Ovary (tissue), 9 donors: ENCODE data around the gene EPHA2. TPM values are rescaled to one million over a fixed set of nuclear protein-coding genes. Genes with fewer than 3 reads are reported as not detected.

Experiments
- DNase-seq, 5 donors: peaks; one replicate each; pipeline ENCODE4 v3.0.0-alpha.2; 2019 to 2020
- H3K27ac ChIP-seq, 2 donors: fragments of 200-600 bp; one replicate each; pipeline versions ENCODE4 v1.5.1 to v1.8.0; 2019 to 2022
- H3K27me3 ChIP-seq: fragments of 200-600 bp; one replicate; pipeline ENCODE4 v1.8.0; 2022
- H3K36me3 ChIP-seq: fragments of 200-600 bp; sonication (generic); one replicate; pipeline ENCODE4 v1.5.1; 2019
- H3K4me1 ChIP-seq: one replicate; pipeline ENCODE4 v1.8.1; 2013; ENCODE audit warnings: mild to moderate bottlenecking, moderate library complexity; ENCODE audit not compliant: insufficient read depth
- H3K4me3 ChIP-seq: fragments of 200-600 bp; sonication (generic); one replicate; pipeline ENCODE4 v1.5.1; 2017
- H3K9me3 ChIP-seq, 2 donors: fragments of 200-600 bp in 1 of 2; sonication (generic) in 1 of 2; one replicate each; pipeline versions ENCODE4 v1.5.1 to v1.8.1; 2013 to 2019; ENCODE audit warnings: mild to moderate bottlenecking in 1 of 2, moderate library complexity in 1 of 2
- EP300 ChIP-seq: sonication (generic); formaldehyde crosslinking; IDR thresholded peaks from one replicate; pipeline ENCODE4 v1.6.1; 2017; ENCODE audit warnings: antibody characterized with exemption
- POLR2A ChIP-seq: fragments of 450-650 bp; IDR thresholded peaks from one replicate; pipeline ENCODE4 v1.6.1; 2017; ENCODE audit warnings: antibody characterized with exemption, mild to moderate bottlenecking, moderate library complexity
- WGBS, 3 donors: extraction: QIAGEN DNeasy Blood & Tissue Kit in 1 of 3; methylation state at CpG; one replicate each; pipeline versions ENCODE4 v1.1.5 to v1.1.7; 2013 to 2017; 5-methylcytosine and 5-hydroxymethylcytosine counted together
- intact Hi-C, 4 donors: fragments of 100-400 bp; cut with DNase I; formaldehyde crosslinking; loops; one replicate each; pipeline versions ENCODE4 v1.11.0 to v1.15.1; 2022 to 2023
- polyA plus RNA-seq, 2 donors: library from polyadenylated mRNA; stranded (reverse); fragments of 200-250 nt in 1 of 2; fragments of 350-450 nt in 1 of 2; fragmentation: Illumina TruSeq in 1 of 2; extraction: RNeasy Lipid Tissue Mini Kit (QIAGEN cat#74804) in 1 of 2; gene quantifications; one replicate each; pipeline ENCODE4 v1.2.3, GENCODE V29; 2013 to 2014
- total RNA-seq, 7 donors: library from RNA; depleted of rRNA in 2 of 7; stranded (reverse); fragments of >200 nt in 2 of 7; fragmentation: NEBNext Ultra II Directional in 3 of 7; extraction: Animal tissue kit (Norgen Biotek cat#: 25700) in 3 of 7; gene quantifications; one replicate each; pipeline versions ENCODE4 v1.1.0 to v1.2.4, GENCODE V29; 2016 to 2023
- TF ChIP-seq, protein P1 (sequence below), 3 donors: fragments of 450-650 bp in 2 of 3; fragments of 200-600 bp in 1 of 3; IDR thresholded peaks; one replicate each; pipeline versions ENCODE4 v1.5.1 to v1.8.0; 2016 to 2022; ENCODE audit warnings: antibody characterized with exemption in 3 of 3, mild to moderate bottlenecking in 1 of 3
- donor health status: DM: no; HTN: no; CAD: no; lungs with moderate emphysema.
- donor health status: DM: no; HTN: no; CAD: no.
- donor health status: Bipolar disorder and iron deficiency.
- donor health status: DM: yes; HTN: yes; CAD: no.
- donor health status: DM: no; HTN: no; CAD: no.
- donor health status: DM: yes; HTN: yes; CAD: no.

The EPHA2 gene
- total and polyA plus RNA-seq, 9 donors: 3.8 to 40.7 (median 8.2) TPM

- TF ChIP-seq, protein P1, sequence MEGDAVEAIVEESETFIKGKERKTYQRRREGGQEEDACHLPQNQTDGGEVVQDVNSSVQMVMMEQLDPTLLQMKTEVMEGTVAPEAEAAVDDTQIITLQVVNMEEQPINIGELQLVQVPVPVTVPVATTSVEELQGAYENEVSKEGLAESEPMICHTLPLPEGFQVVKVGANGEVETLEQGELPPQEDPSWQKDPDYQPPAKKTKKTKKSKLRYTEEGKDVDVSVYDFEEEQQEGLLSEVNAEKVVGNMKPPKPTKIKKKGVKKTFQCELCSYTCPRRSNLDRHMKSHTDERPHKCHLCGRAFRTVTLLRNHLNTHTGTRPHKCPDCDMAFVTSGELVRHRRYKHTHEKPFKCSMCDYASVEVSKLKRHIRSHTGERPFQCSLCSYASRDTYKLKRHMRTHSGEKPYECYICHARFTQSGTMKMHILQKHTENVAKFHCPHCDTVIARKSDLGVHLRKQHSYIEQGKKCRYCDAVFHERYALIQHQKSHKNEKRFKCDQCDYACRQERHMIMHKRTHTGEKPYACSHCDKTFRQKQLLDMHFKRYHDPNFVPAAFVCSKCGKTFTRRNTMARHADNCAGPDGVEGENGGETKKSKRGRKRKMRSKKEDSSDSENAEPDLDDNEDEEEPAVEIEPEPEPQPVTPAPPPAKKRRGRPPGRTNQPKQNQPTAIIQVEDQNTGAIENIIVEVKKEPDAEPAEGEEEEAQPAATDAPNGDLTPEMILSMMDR (IDR thresholded peaks at IDR 0.05): no peak
- TF ChIP-seq POLR2A: no peak
- no peak for TF ChIP-seq EP300
- Histone ChIP-seq H3K4me3 (peak overlapping the region; percentile 25), H3K36me3 (no peaks in the 10 kb centered on the region), H3K27me3 (no peaks in the 10 kb centered on the region), H3K4me1 (peaks cover 15% of the 10 kb centered on the region), H3K9me3 (no peaks in the 10 kb centered on the region), H3K27ac (peak overlapping the region; percentile 26 to 75)
- DNase-seq: peak; percentile 84 to 89 (median 87)
- intact Hi-C loops: loop anchor here in 1 of 4 donors (10.0 kb wide), 1 partner anchor 62 kb away; no protein-coding TSS in a partner anchor
- WGBS, 3 donors: 12 to 15% (median 14%) methylated on average over 23 of the region's 23 CpGs
Observed at GRCh38 chr1:16146279-16147155, 9.4 kb downstream of the EPHA2 start.

GRCh38 chr1:16145662-16146278, 10.1 kb downstream of the EPHA2 start:
- H3K4me1 ChIP-seq: peaks cover 21% of the 10 kb centered on the region
- 4 to 6% (median 4%) methylated on average over 26 of the region's 26 CpGs for WGBS, 3 donors
- no peaks in the 10 kb centered on the region for H3K36me3 ChIP-seq
- H3K27me3 ChIP-seq: no peaks in the 10 kb centered on the region
- intact Hi-C loops: loop anchor here in 1 of 4 donors (10.0 kb wide), 1 partner anchor 61 kb away; no protein-coding TSS in a partner anchor
- peak overlapping the region; percentile 26 to 75 for H3K27ac ChIP-seq
- no peaks in the 10 kb centered on the region for H3K9me3 ChIP-seq
- DNase-seq: peak; percentile 65 to 79 (median 69)
- H3K4me3 ChIP-seq: peak overlapping the region; percentile 25
- TF ChIP-seq POLR2A (peak; percentile 8), EP300 (no peak)
- TF ChIP-seq, protein P1 (IDR thresholded peaks at IDR 0.05): peak in 1 of 3 donors; percentile 4

DNA sequence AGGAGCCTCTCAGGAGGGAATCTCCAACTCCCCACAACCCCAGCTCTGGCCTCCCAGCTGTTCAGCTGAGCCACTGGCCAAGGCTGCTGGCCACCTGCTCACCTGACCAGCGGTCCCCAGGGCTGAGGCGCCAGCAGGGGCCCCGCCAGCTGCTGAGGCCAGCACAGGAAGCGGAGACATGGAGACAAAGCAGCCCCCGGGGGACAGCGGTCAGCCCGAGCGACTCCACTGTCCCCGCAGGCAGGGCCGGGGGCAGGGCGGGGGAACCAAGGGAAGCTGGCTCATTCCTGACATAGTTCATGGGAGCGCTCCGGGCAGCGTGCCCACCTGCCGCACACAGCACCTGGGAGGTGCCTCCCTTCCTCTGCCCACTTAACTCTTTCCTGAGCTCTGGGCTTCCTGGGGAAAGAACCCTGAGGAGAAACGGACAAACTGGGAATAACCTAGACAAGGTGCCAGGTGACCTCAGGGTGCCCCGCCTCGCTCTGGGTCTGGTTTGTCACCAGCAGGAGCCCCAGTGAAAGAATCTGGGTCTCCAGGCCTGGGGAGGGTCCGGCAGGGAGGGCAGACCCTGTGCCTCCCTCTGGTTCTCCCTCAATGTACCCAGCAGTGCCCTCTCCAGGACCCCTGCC, 10.7 kb downstream of the EPHA2 start:
- peaks cover 21% of the 10 kb centered on the region for H3K4me1 ChIP-seq
- no peaks in the 10 kb centered on the region for H3K9me3 ChIP-seq
- intact Hi-C loops: loop anchor here in 1 of 4 donors (10.0 kb wide), 1 partner anchor 60 kb away; no protein-coding TSS in a partner anchor
- H3K36me3 ChIP-seq: no peaks in the 10 kb centered on the region
- H3K27me3 ChIP-seq: no peaks in the 10 kb centered on the region
- peak overlapping the region; percentile 25 for H3K4me3 ChIP-seq
- 23 to 39% (median 27%) methylated on average over 19 of the region's 19 CpGs for WGBS, 3 donors
- DNase-seq: peak; percentile 60 to 77 (median 70)
- TF ChIP-seq, protein P1 (IDR thresholded peaks at IDR 0.05): no peak
- TF ChIP-seq POLR2A: no peak
- no peak for TF ChIP-seq EP300
- H3K27ac ChIP-seq: peak overlapping the region; percentile 26 to 75
